GM18517 (cell line): Measurements from ENCODE around the gene PIP4K2A.

Source experiments
- ATAC-seq: cut with Tn5 transposase; IDR thresholded peaks from one replicate; pipeline ENCODE4 v1.9.1; 2021; ENCODE audit warnings: mild to moderate bottlenecking, moderate library complexity; ENCODE audit not compliant: unreplicated experiment

The PIP4K2A gene

GRCh38 chr10:22491931-22492615 is 222.3 kb downstream of the PIP4K2A start:
- no peak for ATAC-seq

- ATAC-seq = no peak
Observed at GRCh38 chr10:22491480-22491879, 222.9 kb downstream of the PIP4K2A start.

DNA sequence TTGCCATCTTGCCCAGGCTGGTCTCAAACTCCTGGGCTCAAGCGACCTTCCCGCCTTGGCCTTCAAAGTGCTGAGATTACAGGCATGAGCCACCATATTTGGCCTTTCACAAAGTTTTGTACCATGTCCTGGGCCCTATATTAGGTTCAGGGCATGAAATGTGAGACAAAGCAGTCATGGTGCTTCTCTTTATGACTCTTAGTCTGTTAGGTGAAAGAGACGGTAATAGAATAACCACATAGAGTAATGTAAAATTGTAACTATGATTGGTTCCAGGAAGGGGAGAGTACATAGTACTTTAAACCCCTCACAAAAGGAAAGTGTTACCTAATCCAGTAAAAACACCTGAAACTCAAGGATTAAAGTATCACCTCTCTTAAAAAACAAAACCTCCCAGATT is 224.4 kb downstream of the PIP4K2A start:
- ATAC-seq = no peak

DNA sequence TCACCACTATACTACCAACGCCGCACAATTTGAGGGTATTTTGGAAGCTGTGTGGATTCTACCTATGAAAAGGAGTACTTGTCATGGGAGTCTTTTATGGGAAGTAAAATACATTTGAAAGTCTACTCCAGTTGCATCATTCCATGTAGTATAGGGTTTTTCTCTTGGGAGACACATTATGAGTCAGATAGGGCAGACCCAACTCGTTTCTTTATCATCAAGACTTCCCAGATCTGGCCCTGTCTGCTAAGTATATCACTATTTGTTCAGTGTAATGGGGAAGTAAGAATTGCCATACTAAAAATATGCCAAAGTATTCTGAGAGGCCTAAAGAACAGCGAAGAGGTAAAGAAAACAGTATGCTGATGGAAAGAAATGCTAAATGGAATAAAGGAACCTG is 224.9 kb downstream of the PIP4K2A start:
- peak; percentile 50 for ATAC-seq

GRCh38 chr10:22486431-22486830 is 227.9 kb downstream of the PIP4K2A start:
- ATAC-seq = no peak
